ENCODE data around the gene CERCAM.

- TF ChIP-seq ZBTB21 (tag by site-specific recombination; IDR thresholded peaks at IDR 0.05) (no peak), ZNF280D (tag by site-specific recombination; IDR thresholded peaks at IDR 0.05) (no peak), CTCF (tag by site-specific recombination; IDR thresholded peaks at IDR 0.05) (no peak), ZNF747 (tag by site-specific recombination; IDR thresholded peaks at IDR 0.05) (no peak), HOXC10 (CRISPR knock-in tag; IDR thresholded peaks at IDR 0.05) (no peak), ZNF335 (tag by site-specific recombination; conservative IDR thresholded peaks at IDR 0.05) (no peak)
Measured at GRCh38 chr9:128485414-128485855, 64.8 kb downstream of the CERCAM start.

All from HEK293 (cell line).